ENCODE measurements around the gene IGF2. TPM values are rescaled to one million over a fixed set of nuclear protein-coding genes. Genes with fewer than 3 reads are reported as not detected.

The IGF2 gene
- total and polyA plus RNA-seq, 2 of the 8 experiments (the other 6 are each of a cell fraction or from before 2014, with no cell fraction given): 0.74 to 1.5 TPM

- no peak overlapping the region for H3K9ac ChIP-seq (replicated peaks in 1 of 4; ENCODE audit: extremely low read depth in 1 of 4, low read depth in 3 of 4, low read length in 3 of 4)
- FAIRE-seq: no peak
- H3K79me2 ChIP-seq (ENCODE audit: control insufficient read depth in 1 of 2, insufficient read depth in 2 of 2, low read length in 2 of 2): no peaks in the 10 kb centered on the region
- no peak overlapping the region for H3K14ac ChIP-seq (ENCODE audit: insufficient read length)
- H3K56ac ChIP-seq (replicated peaks; ENCODE audit: insufficient read length, low read depth, low read length): no peak overlapping the region
- no peak overlapping the region for H3K4me2 ChIP-seq (ENCODE audit: insufficient read depth in 1 of 2, low read depth in 2 of 2, low read length in 2 of 2)
- H2BK12ac ChIP-seq (ENCODE audit: low read depth, low read length): no peak overlapping the region
- H2BK120ac ChIP-seq (replicated peaks; ENCODE audit: low read depth, low read length): no peak overlapping the region
- H2AFZ ChIP-seq (ENCODE audit: low read length): no peak overlapping the region
- H2BK20ac ChIP-seq (ENCODE audit: low read length): no peak overlapping the region
- DNase-seq (ENCODE audit: low read depth in 1 of 2, low spot score in 2 of 2): no peak
- TF ChIP-seq SRF (IDR thresholded peaks at IDR 0.05; ENCODE audit: low read depth, low read length): no peak
- TF ChIP-seq ATF3 (IDR thresholded peaks at IDR 0.05; ENCODE audit: insufficient read depth, low read depth, low read length): no peak
- TF ChIP-seq TAF1 (IDR thresholded peaks at IDR 0.05; ENCODE audit: low read depth, low read length): no peak
- TF ChIP-seq CHD1 (IDR thresholded peaks at IDR 0.05; ENCODE audit: low read depth, low read length): no peak
- H2BK5ac ChIP-seq (ENCODE audit: low read depth, low read length): no peak overlapping the region
- H4K91ac ChIP-seq (replicated peaks; ENCODE audit: insufficient read length, low read length): no peak overlapping the region
- H3K27ac ChIP-seq (ENCODE audit: low read depth, low read length): no peak overlapping the region
- peaks cover 0 to 12% (median 9%) of the 10 kb centered on the region in 4 experiments; a peak in 6 of 7 replicates for H3K4me1 ChIP-seq (replicated peaks in 1 of 4; ENCODE audit: control insufficient read depth in 3 of 4, insufficient read depth in 4 of 4, low read length in 3 of 4)
- no peak overlapping the region; the same call in 1 of the 2 replicates for H4K8ac ChIP-seq (ENCODE audit: extremely low read depth, insufficient read depth, low read length)
- no peak overlapping the region for H2AK5ac ChIP-seq (ENCODE audit: low read depth, low read length)
- POLR2A ChIA-PET (ENCODE audit: partially characterized antibody): no interaction called here
- peaks cover 0 to 1% of the 10 kb centered on the region in 2 experiments for H4K20me1 ChIP-seq (replicated peaks in 1 of 2; ENCODE audit: control insufficient read depth in 1 of 2, insufficient read depth in 2 of 2, low read length in 2 of 2)
- H4K5ac ChIP-seq (ENCODE audit: insufficient read length, low read depth, low read length): no peak overlapping the region
- H3K9me3 ChIP-seq (ENCODE audit: insufficient read depth in 2 of 2, low read depth in 1 of 2, low read length in 1 of 2): no peaks in the 10 kb centered on the region; a peak in 1 of 4 replicates
- no peak overlapping the region for H3K4me3 ChIP-seq (ENCODE audit: extremely low read depth in 1 of 4, insufficient read depth in 2 of 4, low read depth in 3 of 4, low read length in 4 of 4)
- H3K18ac ChIP-seq (ENCODE audit: extremely low read depth, low read length): no peak overlapping the region
- CTCF ChIA-PET (ENCODE audit: partially characterized antibody): interaction anchor here (0.7 to 3.2 kb wide), 4 partner anchors 12 to 210 kb away, joined by 3 to 14 read pairs (median 6); no protein-coding TSS in a partner anchor
- no peak overlapping the region for H3K4ac ChIP-seq (replicated peaks; ENCODE audit: insufficient read length, low read depth, low read length)
- 71% methylated on average over 9 of the region's 9 CpGs; no CpG with 5 or more reads in 1 of the 2 experiments for WGBS, 2 experiments (ENCODE audit: extremely low coverage in 1 of 2, insufficient coverage in 1 of 2, insufficient read length in 1 of 2, insufficient replicate concordance in 2 of 2, low coverage in 1 of 2, low lambda C conversion rate in 2 of 2, missing lambda C conversion rate in 1 of 2)
- H2BK15ac ChIP-seq (ENCODE audit: low read length): no peak overlapping the region
- no peak overlapping the region for H3K23ac ChIP-seq (ENCODE audit: insufficient read length)
- H3K79me1 ChIP-seq (ENCODE audit: low read depth, low read length): no peaks in the 10 kb centered on the region
- no peaks in the 10 kb centered on the region for H3K36me3 ChIP-seq (ENCODE audit: control insufficient read depth in 2 of 4, insufficient read depth in 4 of 4, low read length in 3 of 4)
- 0 out of 7 replicates have a peak, but pooled peaks cover 0 to 3% (median 0%) of the 10 kb centered on the region in 4 experiments for H3K27me3 ChIP-seq (replicated peaks in 1 of 4; ENCODE audit: control insufficient read depth in 3 of 4, extremely low read depth in 1 of 4, insufficient read depth in 3 of 4, low read length in 3 of 4)
- no peaks in the 10 kb centered on the region for H3K23me2 ChIP-seq (ENCODE audit: low read depth, low read length)
Observed at GRCh38 chr11:2092464-2092910, 46.7 kb downstream of the IGF2 start.

Data from H1 (cell line).